HG02759 (cell line): ENCODE results near the gene COQ7.

Experiments
- ATAC-seq: cut with Tn5 transposase; IDR thresholded peaks from one replicate; pipeline ENCODE4 v1.9.1; 2021; ENCODE audit warnings: mild to moderate bottlenecking, moderate library complexity; ENCODE audit not compliant: unreplicated experiment

COQ7 gene

DNA sequence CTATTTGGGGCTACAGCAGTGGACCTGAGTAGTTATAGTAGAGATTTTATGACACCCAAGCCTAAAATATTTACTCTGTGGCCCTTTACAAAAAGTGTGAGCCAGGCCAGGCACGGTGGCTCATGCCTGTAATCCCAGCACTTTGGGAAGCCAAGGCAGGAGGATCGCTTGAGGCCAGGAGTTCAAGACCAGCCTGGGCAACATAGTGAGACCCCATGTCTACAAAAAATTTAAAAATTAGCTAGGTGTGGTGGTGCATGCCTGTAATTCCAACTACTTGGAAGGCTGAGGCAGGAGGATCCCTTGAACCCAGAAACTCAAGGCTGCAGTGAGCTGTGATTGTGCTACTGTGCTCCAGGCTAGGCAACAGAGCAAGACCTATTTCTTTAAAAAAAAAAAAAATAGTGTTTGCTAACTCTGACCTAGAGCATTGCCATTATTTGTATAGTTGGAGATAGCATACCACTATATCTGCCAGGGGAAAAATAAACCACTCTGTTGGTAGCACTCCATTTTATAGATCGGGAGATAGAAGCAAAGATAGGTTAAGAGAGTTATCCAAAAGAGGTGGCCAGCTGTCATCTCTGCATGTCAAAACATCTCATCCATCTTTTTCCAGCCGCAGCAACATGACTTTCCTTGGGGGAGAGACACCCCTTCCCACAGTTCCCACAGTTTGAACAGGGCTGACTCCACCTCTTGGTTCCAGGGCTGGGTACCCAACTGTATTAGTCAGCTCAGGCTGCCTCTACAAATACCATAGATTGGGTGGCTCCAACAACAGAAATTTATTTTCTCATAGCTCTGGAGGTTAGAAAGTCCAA, 43.3 kb downstream of the COQ7 start:
- ATAC-seq: no peak

DNA sequence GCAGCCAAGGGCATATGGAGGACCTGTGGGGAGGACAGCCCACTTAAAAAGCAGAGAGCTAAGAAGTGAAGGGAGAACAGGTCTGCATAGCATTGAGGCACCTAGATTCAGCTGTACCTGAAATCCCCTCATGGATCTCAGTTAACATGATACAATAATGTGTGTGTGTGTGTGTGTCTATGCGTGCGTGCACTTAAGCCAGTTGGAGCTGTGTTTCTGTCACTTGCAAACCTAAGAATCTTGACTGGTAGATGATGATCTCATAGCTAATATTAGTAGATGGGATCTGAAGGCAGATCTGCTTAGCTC, 44.6 kb downstream of the COQ7 start:
- ATAC-seq: no peak

DNA sequence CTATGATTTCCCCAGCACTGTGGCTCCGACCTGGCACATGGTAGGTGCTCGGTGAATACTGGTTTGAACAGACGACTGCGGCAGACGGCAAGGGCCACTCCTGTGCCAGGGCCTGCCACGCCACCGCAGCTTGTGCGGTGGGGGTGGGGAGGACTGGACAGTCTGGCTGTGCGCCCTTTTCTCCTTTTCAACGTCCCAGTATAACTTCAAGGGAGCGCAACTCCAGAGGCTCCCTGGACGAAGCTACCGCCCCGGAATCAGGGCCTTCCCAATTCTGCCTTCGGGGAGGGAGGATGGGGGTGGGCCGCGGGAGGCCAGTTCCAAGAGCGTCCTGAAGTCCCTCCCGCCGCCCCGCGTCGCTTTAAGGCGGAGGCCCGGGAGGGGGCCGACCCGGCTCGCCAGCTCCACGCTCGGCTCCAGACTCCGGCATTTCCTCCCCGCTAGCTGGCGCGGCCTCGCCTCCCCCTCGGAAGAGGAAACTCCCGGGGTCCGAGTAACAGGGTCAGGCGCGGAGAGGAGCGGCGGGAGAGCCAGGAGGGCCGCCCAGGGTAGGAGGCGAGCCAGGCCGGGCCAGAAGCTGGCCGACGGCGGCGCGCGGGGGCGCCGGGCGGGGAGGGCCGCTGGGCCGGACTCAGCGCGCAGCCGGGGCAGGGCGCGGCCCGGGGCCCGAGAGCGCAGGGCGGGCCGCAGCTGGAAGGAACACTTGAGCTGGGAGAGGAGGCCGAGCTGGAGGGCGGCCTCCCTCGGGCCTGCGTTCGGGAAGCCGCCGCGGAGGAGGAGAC, 46.4 kb downstream of the COQ7 start, which contains the start of gene ITPRIPL2:
TSS of gene ITPRIPL2 (plus strand) at position 388 of the 782 bp plus-strand sequence. CDS start 498 bp downstream, outside the sequence.
- peak; percentile 49 for ATAC-seq

DNA sequence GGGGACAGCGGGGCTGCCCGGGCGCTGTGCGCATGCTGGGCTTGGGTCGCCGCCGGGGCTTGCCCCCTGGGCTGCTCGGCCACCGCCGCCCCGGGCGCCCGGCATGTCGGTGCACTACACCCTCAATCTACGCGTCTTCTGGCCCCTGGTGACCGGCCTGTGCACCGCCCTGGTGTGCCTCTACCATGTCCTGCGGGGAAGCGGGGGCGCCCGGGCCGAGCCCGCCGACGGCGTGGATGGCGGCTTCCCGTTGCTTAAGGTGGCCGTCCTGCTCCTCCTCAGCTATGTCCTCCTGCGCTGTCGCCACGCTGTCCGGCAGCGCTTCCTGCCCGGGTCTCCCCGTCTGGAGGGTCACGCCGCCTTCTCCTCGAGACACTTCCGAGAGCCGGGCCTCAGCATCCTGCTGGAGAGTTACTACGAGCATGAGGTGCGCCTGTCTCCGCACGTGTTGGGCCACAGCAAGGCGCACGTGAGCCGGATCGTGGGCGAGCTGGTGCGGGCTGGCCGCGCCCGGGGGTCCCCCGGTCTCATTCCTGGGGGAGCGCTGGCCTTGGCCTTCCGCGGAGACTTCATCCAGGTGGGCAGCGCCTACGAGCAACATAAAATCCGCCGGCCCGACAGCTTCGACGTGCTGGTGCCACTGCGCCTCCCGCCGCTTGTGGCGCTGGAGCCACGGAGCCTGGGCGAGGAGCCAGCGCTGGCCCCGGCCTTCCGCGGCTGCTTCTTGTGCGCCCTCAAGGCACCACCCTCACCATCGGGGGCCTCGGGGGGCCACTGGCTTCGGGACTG, 47.1 kb downstream of the COQ7 start:
- ATAC-seq: peak; percentile 33

DNA sequence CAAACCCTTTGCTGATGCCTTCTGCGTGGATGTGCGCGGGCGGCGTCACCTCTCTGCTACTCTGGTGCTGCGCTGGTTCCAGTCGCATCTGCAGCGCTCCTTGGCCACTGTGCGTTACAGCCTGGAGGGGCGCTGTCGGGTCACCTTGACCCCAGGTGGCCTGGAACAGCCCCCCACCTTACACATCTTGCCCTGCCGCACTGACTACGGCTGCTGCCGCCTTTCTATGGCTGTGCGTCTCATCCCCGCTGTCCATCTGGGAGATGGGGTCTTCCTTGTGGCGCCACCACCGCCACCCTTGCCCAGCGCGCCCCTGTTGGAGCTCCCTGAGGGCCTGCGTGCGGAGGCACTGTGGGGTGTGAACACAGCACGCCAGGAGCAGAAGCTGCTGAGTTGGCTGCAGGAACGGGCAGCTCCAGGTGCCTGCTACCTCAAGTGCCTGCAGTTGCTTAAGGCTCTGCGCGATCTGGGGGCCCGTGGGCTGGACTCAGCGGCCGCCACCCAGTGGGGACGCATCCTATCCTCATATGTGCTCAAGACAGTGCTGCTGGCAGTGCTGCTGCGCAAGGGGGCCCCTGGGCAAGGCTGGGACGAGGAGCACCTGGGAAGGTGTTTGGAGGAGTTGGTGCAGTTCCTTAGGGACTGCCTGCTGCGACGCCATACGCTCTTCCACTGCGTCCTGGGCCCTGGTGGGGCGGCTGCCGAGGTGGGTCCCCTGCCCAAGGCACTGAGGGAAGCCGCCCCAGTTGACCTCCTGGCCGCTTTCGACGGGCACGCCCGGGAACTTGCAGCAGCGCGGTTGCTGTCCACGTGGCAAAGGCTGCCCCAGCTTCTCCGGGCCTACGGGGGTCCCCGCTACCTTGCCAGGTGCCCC, 48.0 kb downstream of the COQ7 start:
- ATAC-seq: no peak

DNA sequence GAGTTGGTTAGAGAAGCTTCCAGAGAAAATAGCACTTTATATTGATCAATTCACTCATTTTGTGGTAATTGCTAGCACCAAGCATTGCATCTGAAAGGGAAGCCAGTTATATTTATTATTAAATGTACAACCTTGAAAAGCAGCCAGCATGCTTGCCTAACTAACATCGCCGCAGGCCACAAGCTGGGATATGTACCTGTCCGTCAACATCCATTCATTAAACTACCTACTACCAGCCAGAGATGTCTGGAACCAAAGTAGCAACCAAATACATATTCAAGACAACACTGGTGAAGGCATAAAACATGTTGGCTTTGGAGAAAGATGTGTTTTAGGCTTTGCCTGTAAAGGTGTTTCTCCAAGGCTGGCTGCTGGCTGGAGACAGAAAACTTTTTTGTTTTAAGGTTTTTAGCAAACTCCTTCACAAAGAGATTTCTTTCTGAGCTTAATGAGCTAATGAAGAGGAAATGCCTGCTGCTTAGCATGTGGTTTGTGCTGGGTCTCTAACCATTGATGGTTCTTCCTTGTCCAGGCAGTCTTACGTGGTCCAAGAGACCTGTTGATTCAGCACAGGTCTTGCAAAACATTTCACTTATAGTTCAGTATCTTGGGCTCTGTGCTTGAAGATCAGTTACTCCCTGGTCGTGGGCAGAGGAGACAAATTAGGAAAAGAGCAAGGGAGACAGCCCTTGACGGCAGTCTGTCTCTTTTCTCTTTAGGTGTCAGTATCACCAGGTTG, 49.5 kb downstream of the COQ7 start:
- no peak for ATAC-seq

DNA sequence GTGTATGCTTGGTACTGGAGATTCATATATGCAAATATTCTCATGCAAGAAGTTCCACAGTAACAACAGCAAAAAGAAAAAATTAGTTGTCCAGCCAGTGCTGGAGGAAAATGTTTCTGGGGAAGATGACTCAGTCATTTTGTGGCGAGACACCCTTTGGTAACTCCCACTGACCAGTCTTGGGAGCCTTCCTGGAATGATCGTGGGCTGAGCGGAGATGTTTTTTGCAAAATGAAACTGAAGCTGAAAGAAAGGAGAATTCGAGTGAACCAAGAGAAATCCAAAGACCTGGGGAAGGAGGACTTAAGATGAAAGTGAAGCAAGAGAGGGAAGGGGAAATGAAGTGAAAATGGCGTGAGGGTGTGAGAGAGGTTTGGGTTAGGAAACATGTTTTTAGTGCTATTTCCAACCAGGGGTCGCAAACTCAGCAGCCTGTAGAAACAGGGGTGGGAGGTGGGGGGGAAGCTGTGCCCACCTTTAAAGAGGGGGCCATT, 51.6 kb downstream of the COQ7 start:
- ATAC-seq: no peak

DNA sequence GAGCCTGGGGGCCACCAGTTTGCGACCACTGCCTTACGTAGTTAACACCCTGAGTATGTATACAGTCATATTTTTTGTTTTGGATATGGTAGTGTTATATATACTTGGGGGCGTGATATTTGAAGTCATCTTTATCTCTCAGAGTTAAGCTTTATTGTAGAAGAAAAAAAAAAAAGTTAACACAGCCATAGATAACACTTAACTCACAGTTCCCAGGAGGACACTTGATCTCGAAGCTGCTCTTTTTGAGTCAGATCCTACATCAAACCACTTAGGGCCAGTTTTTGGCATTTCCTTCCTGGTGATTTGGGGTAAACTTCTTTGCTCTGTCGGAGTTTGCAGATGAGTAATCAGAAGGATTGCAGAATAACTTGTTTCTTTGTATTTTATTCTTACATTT, 52.1 kb downstream of the COQ7 start:
- ATAC-seq: no peak

DNA sequence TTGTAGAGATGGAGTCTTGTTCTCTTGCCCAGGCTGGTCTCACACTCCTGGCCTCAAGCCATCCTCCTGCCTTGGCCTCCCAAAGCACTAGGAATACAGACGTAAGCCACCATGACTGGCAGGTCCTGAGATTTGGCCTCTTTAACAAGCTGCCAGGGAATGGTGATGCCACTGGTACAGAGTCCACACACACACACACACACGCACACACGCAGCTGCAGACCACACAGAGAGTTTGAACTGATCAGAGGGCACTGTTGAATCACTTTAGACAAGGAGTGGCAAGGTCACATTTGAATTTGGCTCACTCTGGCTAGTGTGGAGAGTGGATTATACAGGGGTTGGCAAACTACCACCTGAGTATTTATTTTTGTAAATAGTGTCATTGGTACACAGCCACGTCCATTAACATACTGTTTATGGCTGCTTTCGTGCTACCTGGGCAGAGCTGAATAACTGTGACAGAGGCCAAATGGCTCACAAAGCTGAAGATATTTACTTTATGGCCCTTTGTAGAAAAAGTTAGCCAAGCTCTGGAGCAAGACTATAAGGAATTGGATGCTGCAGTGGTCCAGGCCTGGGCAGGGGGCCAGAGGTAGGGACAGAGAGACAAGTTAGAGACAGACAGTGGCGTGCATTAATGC, 56.2 kb downstream of the COQ7 start:
- no peak for ATAC-seq

DNA sequence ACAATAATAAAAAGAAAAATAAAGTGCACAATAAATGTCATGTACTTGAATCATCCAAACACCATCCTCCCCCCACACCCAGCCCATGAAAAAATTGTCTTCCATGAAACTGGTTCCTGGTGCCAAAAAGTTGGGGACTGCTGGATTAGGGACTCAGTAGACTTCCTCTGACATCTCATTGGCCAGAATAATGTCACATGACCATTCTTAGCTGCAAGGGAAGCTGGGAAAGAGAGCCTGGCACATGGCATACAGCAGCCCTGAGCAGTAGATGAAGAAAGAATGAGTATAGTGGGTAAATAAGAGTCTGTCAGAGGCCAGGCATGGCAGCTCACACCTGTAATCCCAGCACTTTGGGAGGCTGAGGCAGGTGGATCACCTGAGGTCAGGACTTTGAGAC, 58.9 kb downstream of the COQ7 start:
- no peak for ATAC-seq

DNA sequence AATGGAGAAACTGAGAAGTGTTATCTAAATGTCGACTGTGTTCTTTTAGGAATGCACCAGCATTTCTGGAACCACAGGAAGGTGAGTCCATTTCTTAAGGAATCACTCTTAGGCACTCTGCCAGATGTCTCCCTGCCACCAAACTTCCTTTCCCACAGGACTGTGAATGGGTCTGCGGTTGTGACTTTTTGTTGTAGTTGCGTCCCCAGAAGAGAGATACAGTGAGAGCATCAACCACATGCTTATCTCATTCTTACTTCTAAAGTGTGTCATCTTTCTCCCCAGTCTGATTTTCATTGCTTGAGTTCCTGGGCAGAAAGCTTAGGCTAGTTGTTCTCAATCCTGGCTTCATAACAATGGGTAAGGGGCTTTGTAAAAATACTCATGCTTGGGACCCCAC, 59.8 kb downstream of the COQ7 start:
- peak; percentile 9 for ATAC-seq

DNA sequence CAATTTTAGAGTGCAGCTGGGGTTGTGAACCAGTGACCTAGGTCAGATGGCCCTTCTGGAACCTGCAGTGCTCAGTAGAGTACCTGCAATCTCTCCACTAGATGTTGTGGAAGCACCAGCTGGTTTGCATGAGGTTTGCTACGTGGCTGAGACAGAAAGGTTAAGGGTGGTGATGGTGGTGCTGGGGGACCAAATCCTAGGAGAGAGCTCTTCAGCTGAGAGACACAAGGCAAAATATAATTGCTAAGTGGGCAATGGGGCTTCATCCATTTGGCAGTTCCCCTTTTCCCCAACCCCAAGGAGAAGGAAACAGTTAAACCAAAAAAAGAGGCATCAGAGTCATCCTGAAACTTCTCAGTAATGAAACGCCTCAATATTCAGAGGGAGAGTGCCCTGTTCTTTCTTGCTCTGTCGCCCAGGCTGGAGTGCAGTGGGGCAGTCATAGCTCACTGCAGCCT, 60.3 kb downstream of the COQ7 start:
- peak; percentile 59 for ATAC-seq

DNA sequence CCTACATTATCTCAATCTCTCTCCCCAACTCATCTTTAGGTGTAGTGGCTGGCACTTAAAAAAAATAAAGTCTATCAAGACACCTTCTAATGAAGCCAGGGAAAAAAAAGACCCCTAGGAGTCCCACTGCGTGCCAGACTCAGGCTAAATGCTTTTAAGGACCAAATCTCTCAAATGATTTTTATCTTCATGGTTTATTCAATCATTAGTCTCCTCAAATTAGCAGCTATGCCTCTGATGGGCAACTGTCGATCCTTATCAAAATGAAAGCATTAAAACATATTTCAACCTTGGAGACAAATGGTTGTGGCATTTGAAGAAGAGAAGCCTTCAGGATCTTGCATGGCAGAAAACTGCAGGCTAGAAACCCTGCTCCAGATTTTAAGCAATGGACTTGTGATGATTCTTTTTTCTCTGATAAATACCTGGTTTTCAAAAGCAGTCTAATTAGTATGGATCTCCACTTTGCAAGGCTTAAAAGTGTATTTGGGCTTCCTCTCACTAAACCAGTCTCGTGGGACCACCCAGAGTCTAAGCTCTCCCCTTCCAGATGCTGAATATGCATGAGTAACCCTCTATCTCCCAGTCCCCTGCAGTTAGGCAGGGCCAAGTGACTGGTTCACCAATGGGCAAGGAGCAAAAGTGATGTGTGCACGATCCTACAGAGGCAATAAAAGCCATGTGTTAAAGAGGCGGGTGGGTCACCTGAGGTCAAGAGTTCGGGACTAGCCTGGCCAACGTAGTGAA, 61.2 kb downstream of the COQ7 start:
- ATAC-seq: no peak
